Astrocyte (in vitro differentiated cells and primary cell): Measurements from ENCODE around the gene CFAP97D2. TPM values are rescaled to one million over a fixed set of nuclear protein-coding genes. Genes with fewer than 3 reads are reported as not detected.

Source experiments
- DNase-seq: peaks from one replicate; pipeline ENCODE4 v3.0.0-alpha.2; 2010; ENCODE audit warnings: low read depth
- FAIRE-seq: peaks from 2 replicates; lab custom pipeline; 2011; peaks lifted over from hg19 to GRCh38; lab: Jason Lieb, UNC
- H2AFZ ChIP-seq: 2 replicates; pipeline ENCODE4 v1.6.0; 2012; ENCODE audit warnings: low read depth, low read length, inconsistent platforms
- H3K27ac ChIP-seq: 2 replicates; pipeline ENCODE4 v1.5.1; 2011; ENCODE audit warnings: low read depth, low read length, inconsistent platforms
- H3K27me3 ChIP-seq: 2 replicates; pipeline ENCODE4 v1.6.0; 2011; ENCODE audit warnings: low read length, inconsistent platforms; ENCODE audit not compliant: insufficient read depth
- H3K36me3 ChIP-seq: 2 replicates; pipeline ENCODE4 v1.5.1; 2011; ENCODE audit warnings: low read length, inconsistent platforms; ENCODE audit not compliant: insufficient read depth
- H3K4me1 ChIP-seq: 2 replicates; pipeline ENCODE4 v1.5.1; 2011; ENCODE audit warnings: low read length, inconsistent platforms; ENCODE audit not compliant: insufficient read depth
- H3K4me2 ChIP-seq: 2 replicates; pipeline ENCODE4 v1.6.0; 2012; ENCODE audit warnings: low read length, inconsistent platforms
- H3K4me3 ChIP-seq: 2 replicates; pipeline ENCODE4 v1.5.1; 2011; ENCODE audit warnings: low read depth, mild to moderate bottlenecking, low read length, inconsistent platforms; ENCODE audit not compliant: insufficient read depth
- H3K79me2 ChIP-seq: 2 replicates; pipeline ENCODE4 v1.6.0; 2012; ENCODE audit warnings: mild to moderate bottlenecking, low read length, inconsistent platforms; ENCODE audit not compliant: insufficient read depth
- H3K9ac ChIP-seq: 2 replicates; pipeline ENCODE4 v1.6.0; 2012; ENCODE audit warnings: mild to moderate bottlenecking, low read length, inconsistent platforms
- H3K9me3 ChIP-seq: 2 replicates; pipeline ENCODE4 v1.5.1; 2012; ENCODE audit warnings: low read depth, mild to moderate bottlenecking, low read length, inconsistent platforms; ENCODE audit not compliant: insufficient read depth
- H4K20me1 ChIP-seq: 2 replicates; pipeline ENCODE4 v1.6.0; 2012; ENCODE audit warnings: low read length, inconsistent platforms; ENCODE audit not compliant: insufficient read depth
- H3K27ac Mint-ChIP-seq: one replicate; pipeline ENCODE4 v1.8.0; 2021; ENCODE audit warnings: mild to moderate bottlenecking, mixed read lengths; ENCODE audit not compliant: unreplicated experiment
- H3K27me3 Mint-ChIP-seq: one replicate; pipeline ENCODE4 v1.8.0; 2021; ENCODE audit warnings: low read depth, mixed read lengths; ENCODE audit not compliant: unreplicated experiment
- H3K36me3 Mint-ChIP-seq: one replicate; pipeline ENCODE4 v1.8.0; 2021; ENCODE audit warnings: low read depth, mixed read lengths; ENCODE audit not compliant: unreplicated experiment
- H3K4me1 Mint-ChIP-seq: one replicate; pipeline ENCODE4 v1.8.0; 2021; ENCODE audit warnings: low read depth, mixed read lengths; ENCODE audit not compliant: unreplicated experiment
- H3K4me3 Mint-ChIP-seq: one replicate; pipeline ENCODE4 v1.8.0; 2021; ENCODE audit warnings: mild to moderate bottlenecking, moderate library complexity, mixed read lengths; ENCODE audit not compliant: unreplicated experiment
- H3K9me3 Mint-ChIP-seq: one replicate; pipeline ENCODE4 v1.8.0; 2021; ENCODE audit warnings: mild to moderate bottlenecking, mixed read lengths; ENCODE audit not compliant: unreplicated experiment
- CTCF ChIP-seq: IDR thresholded peaks from 2 replicates; pipeline ENCODE4 v1.5.1; 2011; ENCODE audit warnings: low read depth, mild to moderate bottlenecking, inconsistent platforms, low read length, moderate library complexity; ENCODE audit not compliant: insufficient read depth
- EZH2 ChIP-seq: IDR thresholded peaks from 2 replicates; pipeline ENCODE4 v1.6.1; 2012; ENCODE audit warnings: mild to moderate bottlenecking, low read length, inconsistent platforms; ENCODE audit not compliant: insufficient read depth
- total RNA-seq: library from RNA; stranded (reverse); gene quantifications from 2 replicates; pipeline ENCODE4 v1.2.1, GENCODE V29; 2021

Gene CFAP97D2
- total RNA-seq, 1 donor from 2014 or later: not detected

GRCh38 chr13:114146173-114146572 lies 32.9 kb upstream of the CFAP97D2 start:
- Histone ChIP-seq H3K9me3 (no peaks in the 10 kb centered on the region), H4K20me1 (no peaks in the 10 kb centered on the region), H3K36me3 (no peaks in the 10 kb centered on the region), H3K4me3 (no peak overlapping the region), H3K79me2 (no peaks in the 10 kb centered on the region), H2AFZ (no peak overlapping the region), H3K27ac (no peak overlapping the region), H3K9ac (no peak overlapping the region), H3K4me2 (no peak overlapping the region), H3K27me3 (peaks cover 9% of the 10 kb centered on the region), H3K4me1 (no peaks in the 10 kb centered on the region)
- no peaks in the 10 kb centered on the region for H3K9me3 Mint-ChIP-seq
- H3K27ac Mint-ChIP-seq: no peak overlapping the region
- TF ChIP-seq EZH2 (no peak), CTCF (no peak)
- peaks cover 39% of the 10 kb centered on the region for H3K27me3 Mint-ChIP-seq
- H3K36me3 Mint-ChIP-seq: no peaks in the 10 kb centered on the region
- H3K4me3 Mint-ChIP-seq: no peak overlapping the region
- no peak for FAIRE-seq
- no peak for DNase-seq
- no peaks in the 10 kb centered on the region for H3K4me1 Mint-ChIP-seq

GRCh38 chr13:114146629-114147028 lies 32.4 kb upstream of the CFAP97D2 start:
- no peak overlapping the region for H3K4me3 ChIP-seq
- no peaks in the 10 kb centered on the region for H3K36me3 ChIP-seq
- H3K79me2 ChIP-seq: no peaks in the 10 kb centered on the region
- no peak overlapping the region for H3K9ac ChIP-seq
- Mint-ChIP-seq H3K4me3 (no peak overlapping the region), H3K4me1 (no peaks in the 10 kb centered on the region), H3K9me3 (no peaks in the 10 kb centered on the region), H3K36me3 (no peaks in the 10 kb centered on the region), H3K27me3 (peaks cover 43% of the 10 kb centered on the region), H3K27ac (no peak overlapping the region)
- H3K27ac ChIP-seq: no peak overlapping the region
- H2AFZ ChIP-seq: no peak overlapping the region
- no peak for DNase-seq
- H3K4me1 ChIP-seq: no peaks in the 10 kb centered on the region
- no peak for TF ChIP-seq EZH2
- TF ChIP-seq CTCF: no peak
- no peak for FAIRE-seq
- no peak overlapping the region for H3K4me2 ChIP-seq
- H4K20me1 ChIP-seq: no peaks in the 10 kb centered on the region
- peaks cover 9% of the 10 kb centered on the region for H3K27me3 ChIP-seq
- no peaks in the 10 kb centered on the region for H3K9me3 ChIP-seq

- FAIRE-seq: no peak
- no peak for TF ChIP-seq CTCF
- no peak for TF ChIP-seq EZH2
- no peaks in the 10 kb centered on the region for H3K4me1 ChIP-seq
Measured at GRCh38 chr13:114147803-114148520, 31.1 kb upstream of the CFAP97D2 start.

More at GRCh38 chr13:114147803-114148520, 31.1 kb upstream of the CFAP97D2 start:
- Mint-ChIP-seq H3K4me3 (no peak overlapping the region), H3K36me3 (no peaks in the 10 kb centered on the region), H3K4me1 (no peaks in the 10 kb centered on the region), H3K9me3 (no peaks in the 10 kb centered on the region), H3K27me3 (peaks cover 47% of the 10 kb centered on the region), H3K27ac (no peak overlapping the region)
- DNase-seq: no peak
- H3K79me2 ChIP-seq: no peaks in the 10 kb centered on the region
- no peaks in the 10 kb centered on the region for H3K9me3 ChIP-seq
- no peaks in the 10 kb centered on the region for H3K36me3 ChIP-seq
- H3K27ac ChIP-seq: no peak overlapping the region
- no peak overlapping the region for H2AFZ ChIP-seq
- H4K20me1 ChIP-seq: no peaks in the 10 kb centered on the region
- no peak overlapping the region for H3K4me2 ChIP-seq
- peaks cover 14% of the 10 kb centered on the region for H3K27me3 ChIP-seq
- H3K4me3 ChIP-seq: no peak overlapping the region
- H3K9ac ChIP-seq: no peak overlapping the region
